ENCODE results near the gene ITGB3. TPM values are rescaled to one million over a fixed set of nuclear protein-coding genes. Genes with fewer than 3 reads are reported as not detected.

The ITGB3 gene
- total RNA-seq, 4 donors from 2014 or later = 7.9 to 26.3 (median 8.6) TPM

DNA sequence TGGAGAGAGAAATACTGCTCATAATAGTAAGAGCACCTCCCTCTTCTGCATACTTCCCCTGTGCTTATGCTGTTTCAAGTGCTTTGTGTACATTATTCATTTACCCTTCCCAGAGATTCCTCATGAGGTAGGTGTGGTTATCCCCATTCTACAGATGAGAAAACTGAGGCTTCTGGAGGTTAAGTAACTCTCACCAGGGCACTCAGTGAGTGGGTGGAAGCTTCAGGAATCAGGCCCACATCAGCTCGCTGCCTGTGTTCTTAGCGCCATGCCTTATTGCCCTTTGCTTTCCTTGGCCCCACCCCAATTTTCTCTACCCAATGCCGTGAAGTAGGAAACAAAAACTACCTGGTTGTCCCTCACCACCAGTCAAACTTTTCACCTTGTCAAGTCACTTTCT lies 18.1 kb upstream of the ITGB3 start:
- H3K4me1 ChIP-seq = peaks cover 2 to 16% (median 8%) of the 10 kb centered on the region in 4 donors
- TF ChIP-seq POLR2A (IDR thresholded peaks at IDR 0.05) (no peak), EP300 (IDR thresholded peaks at IDR 0.05; ENCODE audit: low read depth) (no peak), POLR2AphosphoS5 (IDR thresholded peaks at IDR 0.05) (no peak)
- TF ChIP-seq, protein P1, sequence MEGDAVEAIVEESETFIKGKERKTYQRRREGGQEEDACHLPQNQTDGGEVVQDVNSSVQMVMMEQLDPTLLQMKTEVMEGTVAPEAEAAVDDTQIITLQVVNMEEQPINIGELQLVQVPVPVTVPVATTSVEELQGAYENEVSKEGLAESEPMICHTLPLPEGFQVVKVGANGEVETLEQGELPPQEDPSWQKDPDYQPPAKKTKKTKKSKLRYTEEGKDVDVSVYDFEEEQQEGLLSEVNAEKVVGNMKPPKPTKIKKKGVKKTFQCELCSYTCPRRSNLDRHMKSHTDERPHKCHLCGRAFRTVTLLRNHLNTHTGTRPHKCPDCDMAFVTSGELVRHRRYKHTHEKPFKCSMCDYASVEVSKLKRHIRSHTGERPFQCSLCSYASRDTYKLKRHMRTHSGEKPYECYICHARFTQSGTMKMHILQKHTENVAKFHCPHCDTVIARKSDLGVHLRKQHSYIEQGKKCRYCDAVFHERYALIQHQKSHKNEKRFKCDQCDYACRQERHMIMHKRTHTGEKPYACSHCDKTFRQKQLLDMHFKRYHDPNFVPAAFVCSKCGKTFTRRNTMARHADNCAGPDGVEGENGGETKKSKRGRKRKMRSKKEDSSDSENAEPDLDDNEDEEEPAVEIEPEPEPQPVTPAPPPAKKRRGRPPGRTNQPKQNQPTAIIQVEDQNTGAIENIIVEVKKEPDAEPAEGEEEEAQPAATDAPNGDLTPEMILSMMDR (IDR thresholded peaks at IDR 0.05) = no peak
- H3K27me3 ChIP-seq = no peaks in the 10 kb centered on the region
- DNase-seq = no peak
- intact Hi-C loops (cut with DNase I; ENCODE audit: low total_unique reads) = no loop called here
- H3K27ac ChIP-seq = no peak overlapping the region
- no peak overlapping the region for H3K4me3 ChIP-seq
- no peaks in the 10 kb centered on the region for H3K9me3 ChIP-seq
- WGBS, 2 donors (ENCODE audit: low coverage in 1 of 2) = 56% methylated on average over 3 of the region's 3 CpGs
- in situ Hi-C loops (cut with MboI; ENCODE audit: low pct_ligation_motif_present in 1 of 4, low pct_unique_long_range_greater_than_20kb in 1 of 4, low sequenced_read_pairs in 3 of 4) = loop anchor here in 2 of 4 donors (10.0 to 25.0 kb wide), 2 partner anchors 79 to 377 kb away; no protein-coding TSS in a partner anchor
- no peaks in the 10 kb centered on the region for H3K36me3 ChIP-seq

GRCh38 chr17:47235923-47236322 lies 17.7 kb upstream of the ITGB3 start:
- WGBS, 2 donors (ENCODE audit: low coverage in 1 of 2) = 92% methylated on average over 2 of the region's 2 CpGs; no CpG with 5 or more reads in 1 of the 2 donors
- no peak for DNase-seq
- Histone ChIP-seq H3K4me1 (peaks cover 0 to 13% (median 8%) of the 10 kb centered on the region in 4 donors), H3K27me3 (no peaks in the 10 kb centered on the region), H3K36me3 (no peaks in the 10 kb centered on the region), H3K9me3 (no peaks in the 10 kb centered on the region), H3K27ac (no peak overlapping the region), H3K4me3 (no peak overlapping the region)
- intact Hi-C loops (cut with DNase I; ENCODE audit: low total_unique reads) (no loop called here), in situ Hi-C loops (cut with MboI; ENCODE audit: low pct_ligation_motif_present in 1 of 4, low pct_unique_long_range_greater_than_20kb in 1 of 4, low sequenced_read_pairs in 3 of 4) (loop anchor here in 2 of 4 donors (10.0 to 25.0 kb wide), 2 partner anchors 79 to 376 kb away; no protein-coding TSS in a partner anchor)
- TF ChIP-seq, protein P1 (IDR thresholded peaks at IDR 0.05) = no peak
- TF ChIP-seq POLR2A (IDR thresholded peaks at IDR 0.05) (no peak), POLR2AphosphoS5 (IDR thresholded peaks at IDR 0.05) (no peak)

DNA sequence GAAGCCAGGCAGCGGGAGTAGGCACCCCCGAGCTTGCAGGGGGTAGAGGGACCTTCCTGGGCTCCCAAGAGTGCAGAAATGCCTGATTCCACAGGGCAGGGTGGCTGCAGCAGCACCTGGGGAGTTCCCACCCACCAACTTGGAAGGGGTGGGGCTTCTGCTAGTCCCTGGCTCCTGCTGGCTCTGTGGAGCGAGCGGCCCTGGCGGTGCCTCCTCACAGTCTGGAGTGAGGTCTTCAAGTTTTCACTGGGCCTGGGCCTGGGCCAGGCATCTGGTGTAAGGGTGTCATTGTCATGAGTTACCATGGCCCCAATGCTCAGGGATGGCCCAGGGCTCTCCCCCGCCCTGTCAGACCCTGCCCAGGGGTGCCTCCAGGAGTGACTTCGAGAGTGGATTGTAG lies 15.8 kb upstream of the ITGB3 start:
- TF ChIP-seq, protein P1 (IDR thresholded peaks at IDR 0.05) = no peak
- TF ChIP-seq EP300 (IDR thresholded peaks at IDR 0.05; ENCODE audit: low read depth) = no peak
- TF ChIP-seq POLR2A (IDR thresholded peaks at IDR 0.05) = no peak
- TF ChIP-seq POLR2AphosphoS5 (IDR thresholded peaks at IDR 0.05) = no peak
- WGBS, 2 donors (ENCODE audit: low coverage in 1 of 2) = 85% methylated on average over 7 of the region's 7 CpGs; no CpG with 5 or more reads in 1 of the 2 donors
- in situ Hi-C loops (cut with MboI; ENCODE audit: low pct_ligation_motif_present in 1 of 4, low pct_unique_long_range_greater_than_20kb in 1 of 4, low sequenced_read_pairs in 3 of 4) = loop anchor here in 2 of 4 donors (10.0 to 25.0 kb wide), 2 partner anchors 77 to 374 kb away; no protein-coding TSS in a partner anchor

GRCh38 chr17:47238321-47239010 lies 15.2 kb upstream of the ITGB3 start:
- 93% methylated on average over 27 of the region's 29 CpGs; no CpG with 5 or more reads in 1 of the 2 donors for WGBS, 2 donors (ENCODE audit: low coverage in 1 of 2)
- in situ Hi-C loops (cut with MboI; ENCODE audit: low pct_ligation_motif_present in 1 of 4, low pct_unique_long_range_greater_than_20kb in 1 of 4, low sequenced_read_pairs in 3 of 4) = loop anchor here in 2 of 4 donors (10.0 to 25.0 kb wide), 2 partner anchors 76 to 374 kb away; no protein-coding TSS in a partner anchor
- intact Hi-C loops (cut with DNase I; ENCODE audit: low total_unique reads) = no loop called here
- peaks cover 0 to 13% (median 8%) of the 10 kb centered on the region in 4 donors for H3K4me1 ChIP-seq
- no peaks in the 10 kb centered on the region for H3K27me3 ChIP-seq
- TF ChIP-seq, protein P1 (IDR thresholded peaks at IDR 0.05) = no peak
- TF ChIP-seq POLR2AphosphoS5 (IDR thresholded peaks at IDR 0.05) = no peak
- no peak for TF ChIP-seq EP300 (IDR thresholded peaks at IDR 0.05; ENCODE audit: low read depth)
- no peak for TF ChIP-seq POLR2A (IDR thresholded peaks at IDR 0.05)
- no peaks in the 10 kb centered on the region for H3K9me3 ChIP-seq
- no peaks in the 10 kb centered on the region for H3K36me3 ChIP-seq
- no peak overlapping the region for H3K4me3 ChIP-seq
- H3K27ac ChIP-seq = no peak overlapping the region
- no peak for DNase-seq

More for the DNA sequence above, 15.8 kb upstream of the ITGB3 start:
- no peak for DNase-seq
- Histone ChIP-seq H3K27ac (no peak overlapping the region), H3K9me3 (no peaks in the 10 kb centered on the region), H3K27me3 (no peaks in the 10 kb centered on the region), H3K4me1 (peaks cover 0 to 13% (median 8%) of the 10 kb centered on the region in 4 donors), H3K4me3 (no peak overlapping the region), H3K36me3 (no peaks in the 10 kb centered on the region)
- intact Hi-C loops (cut with DNase I; ENCODE audit: low total_unique reads) = no loop called here
